Upper lobe of right lung (tissue), 1 donor: Measurements from ENCODE around the gene CFAP52. TPM values are rescaled to one million over a fixed set of nuclear protein-coding genes. Genes with fewer than 3 reads are reported as not detected.

ENCODE experiments used
- ATAC-seq: fragments of 200-7000 bp; cut with Tn5 transposase; one replicate; pipeline ENCODE4 v1.9.1; 2020; ENCODE audit warnings: mild to moderate bottlenecking, moderate library complexity
- DNase-seq: peaks from one replicate; pipeline ENCODE4 v3.0.0-alpha.2; 2020
- H3K27ac ChIP-seq: fragments of 200-600 bp; one replicate; pipeline ENCODE4 v1.8.0; 2022
- H3K27me3 ChIP-seq: fragments of 200-600 bp; one replicate; pipeline ENCODE4 v1.8.0; 2022; ENCODE audit warnings: mild to moderate bottlenecking
- H3K36me3 ChIP-seq: fragments of 200-600 bp; one replicate; pipeline ENCODE4 v1.8.0; 2022
- H3K4me1 ChIP-seq: fragments of 200-600 bp; one replicate; pipeline ENCODE4 v1.8.0; 2022
- H3K4me3 ChIP-seq: fragments of 200-600 bp; one replicate; pipeline ENCODE4 v1.8.0; 2022; ENCODE audit warnings: mild to moderate bottlenecking
- H3K9me3 ChIP-seq: fragments of 200-600 bp; one replicate; pipeline ENCODE4 v1.8.0; 2022
- intact Hi-C: fragments of 100-400 bp; cut with DNase I; formaldehyde crosslinking; loops from one replicate; pipeline ENCODE4 v1.11.0; 2022
- total RNA-seq: library from RNA; stranded (reverse); fragmentation: NEBNext Ultra II Directional; extraction: Animal tissue kit (Norgen Biotek cat#: 25700); gene quantifications from one replicate; pipeline ENCODE4 v1.2.1, GENCODE V29; 2021
- TF ChIP-seq, protein P1 (sequence below): fragments of 200-600 bp; IDR thresholded peaks from one replicate; pipeline ENCODE4 v1.8.0; 2022; ENCODE audit warnings: antibody characterized with exemption
- donor health status: DM: no; HTN: yes; CAD: no; lungs with severe emphysema.

Gene CFAP52
- total RNA-seq, 1 donor from 2014 or later, result not detected

DNA sequence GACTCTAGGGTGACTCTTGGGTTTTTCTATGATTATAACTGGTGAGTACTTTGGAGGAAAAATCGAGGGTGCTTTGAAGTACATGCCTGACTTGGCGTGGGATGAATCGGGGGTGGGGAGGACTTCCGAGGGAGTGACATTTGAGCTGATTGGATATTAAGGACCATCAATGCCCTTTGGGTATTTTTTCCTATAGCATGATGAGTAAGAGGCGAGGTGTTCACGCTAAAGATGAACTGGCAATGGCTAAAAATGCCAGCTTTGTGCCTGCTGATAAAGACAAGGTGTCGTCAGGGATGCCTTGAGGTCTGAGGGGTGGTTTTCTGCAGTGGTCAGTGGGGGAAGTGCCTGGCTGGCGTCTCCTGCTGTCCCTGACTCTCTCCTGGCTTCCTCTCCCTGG, 94.2 kb downstream of the CFAP52 start:
- DNase-seq (no peak), ATAC-seq (no peak)
- H3K36me3 ChIP-seq, result no peaks in the 10 kb centered on the region
- no peaks in the 10 kb centered on the region for H3K9me3 ChIP-seq
- no peak overlapping the region for H3K27ac ChIP-seq
- intact Hi-C loops, result no loop called here
- H3K4me1 ChIP-seq, result no peaks in the 10 kb centered on the region
- no peak overlapping the region for H3K4me3 ChIP-seq
- no peaks in the 10 kb centered on the region for H3K27me3 ChIP-seq
- TF ChIP-seq, protein P1, sequence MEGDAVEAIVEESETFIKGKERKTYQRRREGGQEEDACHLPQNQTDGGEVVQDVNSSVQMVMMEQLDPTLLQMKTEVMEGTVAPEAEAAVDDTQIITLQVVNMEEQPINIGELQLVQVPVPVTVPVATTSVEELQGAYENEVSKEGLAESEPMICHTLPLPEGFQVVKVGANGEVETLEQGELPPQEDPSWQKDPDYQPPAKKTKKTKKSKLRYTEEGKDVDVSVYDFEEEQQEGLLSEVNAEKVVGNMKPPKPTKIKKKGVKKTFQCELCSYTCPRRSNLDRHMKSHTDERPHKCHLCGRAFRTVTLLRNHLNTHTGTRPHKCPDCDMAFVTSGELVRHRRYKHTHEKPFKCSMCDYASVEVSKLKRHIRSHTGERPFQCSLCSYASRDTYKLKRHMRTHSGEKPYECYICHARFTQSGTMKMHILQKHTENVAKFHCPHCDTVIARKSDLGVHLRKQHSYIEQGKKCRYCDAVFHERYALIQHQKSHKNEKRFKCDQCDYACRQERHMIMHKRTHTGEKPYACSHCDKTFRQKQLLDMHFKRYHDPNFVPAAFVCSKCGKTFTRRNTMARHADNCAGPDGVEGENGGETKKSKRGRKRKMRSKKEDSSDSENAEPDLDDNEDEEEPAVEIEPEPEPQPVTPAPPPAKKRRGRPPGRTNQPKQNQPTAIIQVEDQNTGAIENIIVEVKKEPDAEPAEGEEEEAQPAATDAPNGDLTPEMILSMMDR, result no peak

GRCh38 chr17:9671559-9671958, 95.1 kb downstream of the CFAP52 start:
- TF ChIP-seq, protein P1, result no peak
- intact Hi-C loops, result no loop called here

DNA sequence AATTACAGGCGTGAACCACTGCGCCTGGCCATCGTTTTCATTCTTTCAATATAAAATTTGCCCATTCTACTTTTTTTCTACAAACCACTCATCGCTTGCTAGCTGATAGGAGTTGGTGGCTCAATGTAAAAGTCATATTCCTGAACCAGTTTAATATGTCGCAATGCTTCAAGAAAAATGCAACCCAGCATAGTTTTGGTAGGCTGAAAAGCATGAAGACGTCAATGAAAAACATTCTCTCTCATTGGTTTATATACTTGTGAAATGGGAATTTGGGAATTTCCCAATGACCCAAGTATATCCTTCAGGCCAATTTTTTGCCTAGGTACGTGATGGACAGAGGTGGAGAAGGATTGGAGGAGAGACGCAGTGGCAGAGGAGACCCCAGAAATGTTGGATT, 95.8 kb downstream of the CFAP52 start:
- Histone ChIP-seq H3K4me1 (no peaks in the 10 kb centered on the region), H3K27ac (no peak overlapping the region), H3K27me3 (no peaks in the 10 kb centered on the region), H3K9me3 (no peaks in the 10 kb centered on the region), H3K4me3 (no peak overlapping the region), H3K36me3 (no peaks in the 10 kb centered on the region)
- ATAC-seq, result no peak
- TF ChIP-seq, protein P1, result no peak
- intact Hi-C loops, result no loop called here
- DNase-seq, result no peak

More at GRCh38 chr17:9671559-9671958, 95.1 kb downstream of the CFAP52 start:
- Histone ChIP-seq H3K36me3 (no peaks in the 10 kb centered on the region), H3K27ac (no peak overlapping the region), H3K4me1 (no peaks in the 10 kb centered on the region), H3K27me3 (no peaks in the 10 kb centered on the region), H3K4me3 (no peak overlapping the region), H3K9me3 (no peaks in the 10 kb centered on the region)
- no peak for ATAC-seq
- no peak for DNase-seq

GRCh38 chr17:9672691-9673090, 96.2 kb downstream of the CFAP52 start:
- no peaks in the 10 kb centered on the region for H3K36me3 ChIP-seq
- no peaks in the 10 kb centered on the region for H3K4me1 ChIP-seq
- H3K27ac ChIP-seq, result no peak overlapping the region
- DNase-seq (no peak), ATAC-seq (no peak)
- no peaks in the 10 kb centered on the region for H3K27me3 ChIP-seq
- intact Hi-C loops, result no loop called here
- TF ChIP-seq, protein P1, result no peak
- no peaks in the 10 kb centered on the region for H3K9me3 ChIP-seq
- H3K4me3 ChIP-seq, result no peak overlapping the region

- H3K36me3 ChIP-seq, result no peaks in the 10 kb centered on the region
- DNase-seq (no peak), ATAC-seq (no peak)
- H3K9me3 ChIP-seq, result peaks cover 10% of the 10 kb centered on the region
- no peaks in the 10 kb centered on the region for H3K4me1 ChIP-seq
- H3K27ac ChIP-seq, result no peak overlapping the region
- intact Hi-C loops, result no loop called here
- H3K27me3 ChIP-seq, result no peaks in the 10 kb centered on the region
- H3K4me3 ChIP-seq, result no peak overlapping the region
- TF ChIP-seq, protein P1, result peak; percentile 28
These were observed 99.6 kb downstream of the CFAP52 start for GRCh38 chr17:9676084-9676483.

GRCh38 chr17:9676820-9677310, 100.4 kb downstream of the CFAP52 start:
- Histone ChIP-seq H3K9me3 (peaks cover 10% of the 10 kb centered on the region), H3K36me3 (no peaks in the 10 kb centered on the region), H3K4me1 (no peaks in the 10 kb centered on the region), H3K27me3 (no peaks in the 10 kb centered on the region), H3K4me3 (no peak overlapping the region), H3K27ac (no peak overlapping the region)
- DNase-seq, result no peak
- ATAC-seq, result no peak
- TF ChIP-seq, protein P1, result no peak
- intact Hi-C loops, result no loop called here
